Gastroesophageal sphincter (tissue), 4 donors: ENCODE data around the gene ADAM12. TPM values are rescaled to one million over a fixed set of nuclear protein-coding genes. Genes with fewer than 3 reads are reported as not detected.

Experiments
- ATAC-seq: fragments of 150-250 bp; one replicate; pipeline ENCODE4 v1.9.1; 2016; ENCODE audit warnings: mild to moderate bottlenecking, moderate library complexity
- H3K27ac ChIP-seq, 4 donors: fragments of 200-600 bp; sonication (generic) in 3 of 4; 1 replicate in 3 of 4; 2 replicates in 1 of 4; pipeline ENCODE4 v1.5.1; 2016 to 2019
- H3K27me3 ChIP-seq: fragments of 200-600 bp; sonication (generic); one replicate; pipeline ENCODE4 v1.5.1; 2019
- H3K36me3 ChIP-seq, 2 donors: fragments of 200-600 bp; sonication (generic); one replicate each; pipeline ENCODE4 v1.5.1; 2019; ENCODE audit warnings: control low read depth in 1 of 2
- H3K4me1 ChIP-seq, 3 donors: fragments of 200-600 bp; sonication (generic); 1 replicate in 2 of 3; 2 replicates in 1 of 3; pipeline ENCODE4 v1.5.1; 2016 to 2019; ENCODE audit warnings: control low read depth in 2 of 3
- H3K4me3 ChIP-seq, 2 donors: fragments of 200-600 bp; sonication (generic); one replicate each; pipeline ENCODE4 v1.5.1; 2019; ENCODE audit warnings: mild to moderate bottlenecking in 1 of 2, moderate library complexity in 1 of 2
- H3K9me3 ChIP-seq, 3 donors: fragments of 200-600 bp; sonication (generic); one replicate each; pipeline ENCODE4 v1.5.1; 2017 to 2019; ENCODE audit warnings: control low read depth in 2 of 3
- EP300 ChIP-seq: sonication (generic); formaldehyde crosslinking; IDR thresholded peaks from one replicate; pipeline ENCODE4 v1.6.1; 2017; ENCODE audit warnings: antibody characterized with exemption, mild to moderate bottlenecking
- POLR2A ChIP-seq, 2 donors: fragments of 450-650 bp; IDR thresholded peaks; one replicate each; pipeline ENCODE4 v1.6.1; 2017; ENCODE audit warnings: antibody characterized with exemption in 2 of 2, mild to moderate bottlenecking in 2 of 2, moderate library complexity in 1 of 2
- POLR2AphosphoS5 ChIP-seq: sonication (generic); formaldehyde crosslinking; IDR thresholded peaks from one replicate; pipeline ENCODE4 v1.6.1; 2017; ENCODE audit warnings: antibody characterized with exemption
- WGBS, 2 donors: methylation state at CpG; one replicate each; pipeline ENCODE4 v1.1.5; 2018; ENCODE audit warnings: low coverage in 1 of 2; 5-methylcytosine and 5-hydroxymethylcytosine counted together
- total RNA-seq, 4 donors: library from RNA; depleted of rRNA; stranded (reverse); fragments of >200 nt; gene quantifications; one replicate each; pipeline ENCODE4 v1.1.0, GENCODE V29; 2016
- TF ChIP-seq, protein P1 (sequence below), 4 experiments: fragments of 200-600 bp in 2 of 4; fragments of 450-650 bp in 2 of 4; sonication (generic) in 1 of 4; IDR thresholded peaks; one replicate each; pipeline ENCODE4 v1.5.1; 2017 to 2019; ENCODE audit warnings: antibody characterized with exemption in 4 of 4, mild to moderate bottlenecking in 2 of 4, moderate library complexity in 2 of 4

ADAM12 gene
- total RNA-seq, 4 donors from 2014 or later: 0.27 to 1.2 (median 0.89) TPM

DNA sequence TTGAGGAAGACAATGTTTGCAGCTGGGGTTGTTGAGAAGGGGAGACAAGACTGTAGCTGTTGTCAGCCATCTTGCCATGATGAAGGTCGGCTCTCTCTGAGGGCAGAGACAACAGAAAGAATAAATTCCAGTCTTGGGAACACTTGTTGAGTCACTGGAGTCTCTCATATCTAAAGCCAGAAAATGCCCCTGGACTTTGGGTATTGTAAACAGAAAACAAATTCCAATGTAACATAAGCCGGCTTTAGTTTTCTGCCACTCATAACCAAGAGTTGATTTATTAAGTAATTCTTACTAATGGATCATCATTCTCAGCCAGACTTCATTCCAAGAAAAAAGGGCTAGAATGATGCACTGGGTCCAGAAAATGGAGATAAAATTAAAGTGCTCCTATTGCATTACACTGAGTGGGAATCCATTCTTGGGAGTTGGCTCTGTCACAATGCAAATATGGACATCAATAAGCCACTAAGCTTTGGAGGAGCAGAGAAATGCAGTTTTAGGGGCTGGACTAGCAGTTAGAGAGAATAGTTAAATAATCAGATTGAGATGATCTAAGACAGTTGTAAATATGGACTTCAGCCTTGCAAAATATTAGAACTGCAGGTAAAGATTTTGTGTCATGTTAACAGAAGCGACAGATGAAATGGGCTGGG lies 78.9 kb downstream of the ADAM12 start:
- WGBS, 2 donors: 83 to 97% methylated on average over 3 of the region's 3 CpGs
- Histone ChIP-seq H3K4me3 (no peak overlapping the region), H3K4me1 (no peaks in the 10 kb centered on the region), H3K9me3 (peaks cover 0 to 4% (median 0%) of the 10 kb centered on the region in 3 donors), H3K27me3 (peaks cover 29% of the 10 kb centered on the region), H3K27ac (no peak overlapping the region), H3K36me3 (no peaks in the 10 kb centered on the region)
- TF ChIP-seq POLR2AphosphoS5 (no peak), EP300 (no peak), POLR2A (IDR thresholded peaks at IDR 0.05) (no peak)
- TF ChIP-seq, protein P1, sequence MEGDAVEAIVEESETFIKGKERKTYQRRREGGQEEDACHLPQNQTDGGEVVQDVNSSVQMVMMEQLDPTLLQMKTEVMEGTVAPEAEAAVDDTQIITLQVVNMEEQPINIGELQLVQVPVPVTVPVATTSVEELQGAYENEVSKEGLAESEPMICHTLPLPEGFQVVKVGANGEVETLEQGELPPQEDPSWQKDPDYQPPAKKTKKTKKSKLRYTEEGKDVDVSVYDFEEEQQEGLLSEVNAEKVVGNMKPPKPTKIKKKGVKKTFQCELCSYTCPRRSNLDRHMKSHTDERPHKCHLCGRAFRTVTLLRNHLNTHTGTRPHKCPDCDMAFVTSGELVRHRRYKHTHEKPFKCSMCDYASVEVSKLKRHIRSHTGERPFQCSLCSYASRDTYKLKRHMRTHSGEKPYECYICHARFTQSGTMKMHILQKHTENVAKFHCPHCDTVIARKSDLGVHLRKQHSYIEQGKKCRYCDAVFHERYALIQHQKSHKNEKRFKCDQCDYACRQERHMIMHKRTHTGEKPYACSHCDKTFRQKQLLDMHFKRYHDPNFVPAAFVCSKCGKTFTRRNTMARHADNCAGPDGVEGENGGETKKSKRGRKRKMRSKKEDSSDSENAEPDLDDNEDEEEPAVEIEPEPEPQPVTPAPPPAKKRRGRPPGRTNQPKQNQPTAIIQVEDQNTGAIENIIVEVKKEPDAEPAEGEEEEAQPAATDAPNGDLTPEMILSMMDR (IDR thresholded peaks at IDR 0.05): no peak
- ATAC-seq: no peak

DNA sequence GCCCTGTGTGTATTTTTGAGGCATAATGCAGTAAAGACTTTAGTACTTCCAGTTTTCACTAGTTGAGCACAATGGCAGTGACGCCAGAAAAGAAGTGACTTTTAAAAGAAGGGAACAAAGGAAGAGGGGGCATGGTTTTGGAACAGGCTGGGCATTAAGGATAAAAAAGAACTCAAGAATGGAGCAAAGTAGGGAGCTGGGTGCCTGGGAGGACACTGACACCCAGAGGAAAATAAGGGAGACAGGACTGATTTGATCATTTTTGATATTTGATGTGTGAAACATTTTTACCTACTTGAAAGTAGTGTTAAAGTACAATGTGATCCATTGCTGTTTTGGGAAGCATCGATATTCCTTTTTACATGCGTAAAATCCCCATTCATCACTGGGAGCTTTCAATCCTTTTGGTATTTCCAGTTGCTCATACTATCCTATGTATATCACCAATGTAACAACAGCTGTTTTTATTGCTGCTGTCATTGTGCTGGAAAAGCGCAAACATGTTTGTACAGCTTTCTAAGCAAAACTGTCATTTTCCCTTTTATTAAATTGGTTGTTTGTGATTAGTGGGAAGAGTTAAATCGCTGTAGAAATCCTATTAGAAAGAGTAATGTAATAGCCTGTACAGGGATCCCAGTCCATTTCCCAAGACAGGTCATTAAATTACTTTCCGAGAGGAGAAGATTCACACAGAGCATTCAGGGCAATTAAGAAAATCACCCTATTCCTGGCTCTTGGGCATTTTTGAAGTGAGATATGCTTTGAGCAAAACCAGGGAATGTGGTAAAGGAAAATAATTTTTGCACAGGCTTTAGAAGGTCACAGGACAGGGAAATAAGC lies 85.2 kb downstream of the ADAM12 start:
- TF ChIP-seq, protein P1 (IDR thresholded peaks at IDR 0.05): peak in 1 of 4 experiments; percentile 10
- TF ChIP-seq EP300: no peak
- 76 to 83% methylated on average over 5 to 6 of the region's 6 CpGs for WGBS, 2 donors
- no peak overlapping the region for H3K27ac ChIP-seq
- peaks cover 6% of the 10 kb centered on the region for H3K27me3 ChIP-seq
- no peaks in the 10 kb centered on the region for H3K36me3 ChIP-seq
- ATAC-seq: no peak
- H3K4me3 ChIP-seq: no peak overlapping the region
- peaks cover 0 to 13% (median 0%) of the 10 kb centered on the region in 3 donors for H3K9me3 ChIP-seq
- H3K4me1 ChIP-seq: no peaks in the 10 kb centered on the region

DNA sequence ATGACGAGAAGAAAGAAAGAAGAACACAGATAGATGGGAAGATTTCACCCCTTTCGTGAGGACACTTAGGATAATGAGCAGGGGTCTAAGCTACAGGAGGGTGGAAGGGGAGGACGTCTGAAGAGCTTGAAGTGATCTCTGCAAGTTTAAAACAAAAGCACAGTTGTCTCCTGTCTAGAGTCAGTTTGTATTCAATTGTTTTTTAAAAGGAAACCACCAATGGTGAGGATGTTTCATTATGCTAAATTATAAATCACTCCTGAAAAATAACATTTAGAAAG lies 85.9 kb downstream of the ADAM12 start:
- no peak overlapping the region for H3K27ac ChIP-seq
- peaks cover 0 to 13% (median 0%) of the 10 kb centered on the region in 3 donors for H3K9me3 ChIP-seq
- H3K4me3 ChIP-seq: no peak overlapping the region
- H3K36me3 ChIP-seq: no peaks in the 10 kb centered on the region
- TF ChIP-seq POLR2AphosphoS5 (no peak), EP300 (no peak), POLR2A (IDR thresholded peaks at IDR 0.05) (no peak)
- TF ChIP-seq, protein P1 (IDR thresholded peaks at IDR 0.05): no peak
- WGBS, 2 donors: 35 to 51% methylated on average over 2 to 3 of the region's 3 CpGs
- no peaks in the 10 kb centered on the region for H3K4me1 ChIP-seq
- ATAC-seq: no peak
- no peaks in the 10 kb centered on the region for H3K27me3 ChIP-seq

DNA sequence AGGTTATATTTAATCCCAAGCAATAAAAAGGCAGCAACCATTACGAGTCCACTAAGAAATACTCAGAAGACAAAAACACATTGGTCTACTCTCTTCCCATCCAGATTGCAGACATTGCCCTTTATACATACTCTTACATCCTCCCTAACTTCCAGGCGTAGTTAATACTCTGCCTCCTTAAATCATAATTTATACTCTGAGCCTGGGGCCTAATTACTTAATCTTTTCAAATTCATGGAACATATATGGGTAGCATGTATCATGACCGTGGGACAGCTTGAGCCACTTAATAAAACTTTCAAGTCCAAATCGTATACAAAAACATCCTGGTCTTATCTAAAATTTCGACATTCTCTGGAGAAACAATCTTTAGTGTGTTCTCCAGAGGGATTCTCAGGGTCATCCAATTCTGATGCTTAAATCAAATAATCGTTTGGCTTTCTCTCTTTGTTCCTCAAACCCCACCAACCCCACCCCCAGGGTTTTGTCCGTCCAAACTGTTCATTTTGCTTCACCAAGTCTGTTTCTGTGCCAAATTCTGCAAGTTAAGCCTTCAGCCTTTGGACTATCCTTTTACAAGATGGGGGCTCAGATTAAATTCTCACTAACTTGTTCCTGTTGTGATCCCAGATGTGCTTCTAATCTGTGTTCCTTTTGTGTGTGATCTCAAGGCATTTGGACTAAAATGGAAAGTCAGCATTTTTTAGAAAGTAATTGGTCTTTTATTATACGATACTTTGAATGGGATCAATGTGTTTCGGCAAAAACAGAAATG lies 86.4 kb downstream of the ADAM12 start:
- Histone ChIP-seq H3K27me3 (no peaks in the 10 kb centered on the region), H3K27ac (no peak overlapping the region), H3K9me3 (peaks cover 0 to 13% (median 0%) of the 10 kb centered on the region in 3 donors), H3K4me1 (no peaks in the 10 kb centered on the region), H3K36me3 (no peaks in the 10 kb centered on the region), H3K4me3 (no peak overlapping the region)
- ATAC-seq: no peak
- TF ChIP-seq POLR2AphosphoS5: no peak
- no peak for TF ChIP-seq POLR2A (IDR thresholded peaks at IDR 0.05)
- TF ChIP-seq, protein P1 (IDR thresholded peaks at IDR 0.05): no peak
- TF ChIP-seq EP300: no peak
- WGBS, 2 donors: 50 to 75% methylated on average over 8 to 9 of the region's 9 CpGs
